HFFc6 (cell line): ENCODE data around the gene NOX5. TPM values are rescaled to one million over a fixed set of nuclear protein-coding genes. Genes with fewer than 3 reads are reported as not detected.

ENCODE experiments used
- DNase-seq: peaks from one replicate; pipeline ENCODE4 v3.0.0-alpha.2; 2018
- H3K27ac Mint-ChIP-seq: 2 replicates; pipeline ENCODE4 v1.8.0; 2020; ENCODE audit warnings: mild to moderate bottlenecking, mixed read lengths
- H3K27me3 Mint-ChIP-seq: 2 replicates; pipeline ENCODE4 v1.8.0; 2021; ENCODE audit warnings: mild to moderate bottlenecking, moderate library complexity, mixed read lengths; ENCODE audit not compliant: insufficient read depth
- H3K36me3 Mint-ChIP-seq: 2 replicates; pipeline ENCODE4 v1.8.0; 2021; ENCODE audit warnings: low read depth, mixed read lengths
- H3K4me1 Mint-ChIP-seq: 2 replicates; pipeline ENCODE4 v1.8.0; 2020; ENCODE audit warnings: low read depth, mixed read lengths
- H3K4me3 Mint-ChIP-seq: 2 replicates; pipeline ENCODE4 v1.8.0; 2020; ENCODE audit warnings: mild to moderate bottlenecking, moderate library complexity, mixed read lengths
- H3K9me3 Mint-ChIP-seq: 2 replicates; pipeline ENCODE4 v1.8.0; 2020; ENCODE audit warnings: mild to moderate bottlenecking, mixed read lengths
- CTCF ChIP-seq: fragments of 200-600 bp; sonication (generic); IDR thresholded peaks from 2 replicates; pipeline ENCODE4 v1.5.0; 2021; ENCODE audit warnings: antibody characterized with exemption, mild to moderate bottlenecking
- total RNA-seq, 6 experiments: library from RNA; stranded (reverse); fragmentation: NEBNext Ultra II Directional; extraction: Animal tissue kit (Norgen Biotek cat#: 25700); gene quantifications; 2 replicates in 1 of 6; 3 replicates in 5 of 6; pipeline ENCODE4 v1.2.3, GENCODE V29; 2021

Gene NOX5
- total RNA-seq, 6 experiments from 2014 or later = 0.19 to 0.77 (median 0.64) TPM

- no peak overlapping the region for H3K4me3 Mint-ChIP-seq
- no peak overlapping the region for H3K27ac Mint-ChIP-seq
- H3K36me3 Mint-ChIP-seq = no peaks in the 10 kb centered on the region
- peaks cover 50% of the 10 kb centered on the region for H3K4me1 Mint-ChIP-seq
- H3K9me3 Mint-ChIP-seq = no peaks in the 10 kb centered on the region
- DNase-seq = no peak
- TF ChIP-seq CTCF = no peak
- peaks cover 8% of the 10 kb centered on the region for H3K27me3 Mint-ChIP-seq
Observed at GRCh38 chr15:69042531-69042930, 28.0 kb downstream of the NOX5 start.

GRCh38 chr15:69045802-69046201, 31.3 kb downstream of the NOX5 start:
- DNase-seq = no peak
- Mint-ChIP-seq H3K4me3 (peak overlapping the region; percentile 75), H3K9me3 (no peaks in the 10 kb centered on the region), H3K36me3 (no peaks in the 10 kb centered on the region), H3K4me1 (peaks cover 50% of the 10 kb centered on the region), H3K27me3 (peaks cover 3% of the 10 kb centered on the region), H3K27ac (peak overlapping the region; percentile 85)
- peak; percentile 55 for TF ChIP-seq CTCF

- DNase-seq = no peak
- peaks cover 45% of the 10 kb centered on the region for H3K4me1 Mint-ChIP-seq
- H3K9me3 Mint-ChIP-seq = no peaks in the 10 kb centered on the region
- TF ChIP-seq CTCF = no peak
- H3K27ac Mint-ChIP-seq = no peak overlapping the region
- no peaks in the 10 kb centered on the region for H3K36me3 Mint-ChIP-seq
- no peak overlapping the region for H3K4me3 Mint-ChIP-seq
- peaks cover 3% of the 10 kb centered on the region for H3K27me3 Mint-ChIP-seq
Observed at GRCh38 chr15:69046781-69047180, 32.3 kb downstream of the NOX5 start.

GRCh38 chr15:69049976-69050375, 35.5 kb downstream of the NOX5 start:
- Mint-ChIP-seq H3K9me3 (no peaks in the 10 kb centered on the region), H3K4me1 (peaks cover 24% of the 10 kb centered on the region), H3K36me3 (no peaks in the 10 kb centered on the region), H3K4me3 (no peak overlapping the region), H3K27me3 (peaks cover 10% of the 10 kb centered on the region), H3K27ac (no peak overlapping the region)
- no peak for DNase-seq
- TF ChIP-seq CTCF = no peak

GRCh38 chr15:69055251-69055650, 40.8 kb downstream of the NOX5 start:
- Mint-ChIP-seq H3K4me1 (peaks cover 11% of the 10 kb centered on the region), H3K9me3 (no peaks in the 10 kb centered on the region), H3K27me3 (peaks cover 13% of the 10 kb centered on the region), H3K27ac (no peak overlapping the region), H3K4me3 (no peak overlapping the region), H3K36me3 (no peaks in the 10 kb centered on the region)
- no peak for TF ChIP-seq CTCF
- no peak for DNase-seq

GRCh38 chr15:69056365-69056764, 41.9 kb downstream of the NOX5 start:
- H3K27ac Mint-ChIP-seq = no peak overlapping the region
- H3K36me3 Mint-ChIP-seq = no peaks in the 10 kb centered on the region
- H3K9me3 Mint-ChIP-seq = no peaks in the 10 kb centered on the region
- H3K27me3 Mint-ChIP-seq = peaks cover 13% of the 10 kb centered on the region
- H3K4me1 Mint-ChIP-seq = peaks cover 11% of the 10 kb centered on the region
- DNase-seq = no peak
- H3K4me3 Mint-ChIP-seq = no peak overlapping the region
- TF ChIP-seq CTCF = no peak
